GM23338 (cell line): ENCODE results near the gene ZG16B. TPM values are rescaled to one million over a fixed set of nuclear protein-coding genes. Genes with fewer than 3 reads are reported as not detected.

Experiments used
- ATAC-seq: fragments of 200-7000 bp; cut with Tn5 transposase; 3 replicates; pipeline ENCODE4 v1.9.1; 2020
- DNase-seq: peaks from one replicate; pipeline ENCODE4 v3.0.0-alpha.2; 2015; ENCODE audit warnings: low spot score
- H2AFZ ChIP-seq: fragments of 200-600 bp; sonication (generic); 2 replicates; pipeline ENCODE4 v1.8.0; 2016; ENCODE audit warnings: antibody characterized with exemption, mild to moderate bottlenecking, moderate library complexity
- H3F3A ChIP-seq: fragments of 200-600 bp; sonication (generic); replicated peaks from 2 replicates; pipeline ENCODE4 v1.8.0; 2017; ENCODE audit warnings: antibody characterized with exemption, mixed run types, low read depth
- H3K27ac ChIP-seq: fragments of 200-600 bp; sonication (generic); 2 replicates; pipeline ENCODE4 v1.6.1; 2016; ENCODE audit warnings: low read depth
- H3K27me3 ChIP-seq: fragments of 200-600 bp; sonication (generic); 2 replicates; pipeline ENCODE4 v1.8.0; 2016; ENCODE audit warnings: mild to moderate bottlenecking, mixed run types, moderate library complexity; ENCODE audit not compliant: insufficient read depth
- H3K36me3 ChIP-seq: fragments of 200-600 bp; sonication (generic); 2 replicates; pipeline ENCODE4 v1.8.0; 2016; ENCODE audit warnings: mild to moderate bottlenecking; ENCODE audit not compliant: insufficient read depth
- H3K4me1 ChIP-seq: fragments of 200-600 bp; sonication (generic); 2 replicates; pipeline ENCODE4 v1.8.0; 2016; ENCODE audit warnings: mild to moderate bottlenecking, moderate library complexity; ENCODE audit not compliant: insufficient read depth
- H3K4me2 ChIP-seq: fragments of 200-600 bp; sonication (generic); 2 replicates; pipeline ENCODE4 v1.7.1; 2017; ENCODE audit warnings: mixed run types
- H3K4me3 ChIP-seq: fragments of 200-600 bp; sonication (generic); 2 replicates; pipeline ENCODE4 v1.6.1; 2016; ENCODE audit warnings: mixed run types
- H3K79me2 ChIP-seq: fragments of 200-600 bp; sonication (generic); replicated peaks from 2 replicates; pipeline ENCODE4 v1.8.0; 2017; ENCODE audit warnings: mild to moderate bottlenecking; ENCODE audit not compliant: insufficient read depth
- H3K9me2 ChIP-seq: fragments of 200-600 bp; sonication (generic); 2 replicates; pipeline ENCODE4 v1.8.0; 2017; ENCODE audit not compliant: insufficient read depth
- H4K20me1 ChIP-seq: fragments of 200-600 bp; sonication (generic); replicated peaks from 2 replicates; pipeline ENCODE4 v1.8.0; 2017; ENCODE audit warnings: mild to moderate bottlenecking; ENCODE audit not compliant: insufficient read depth
- H3K27ac Mint-ChIP-seq: 2 replicates; pipeline ENCODE4 v1.8.0; 2020; ENCODE audit warnings: inconsistent platforms, mild to moderate bottlenecking, moderate library complexity, mixed read lengths
- H3K27me3 Mint-ChIP-seq: 3 replicates; pipeline ENCODE4 v1.8.0; 2022; ENCODE audit warnings: low read depth, mild to moderate bottlenecking, moderate library complexity, mixed read lengths, inconsistent platforms; ENCODE audit not compliant: insufficient read depth, poor library complexity
- H3K36me3 Mint-ChIP-seq: 3 replicates; pipeline ENCODE4 v1.8.0; 2021; ENCODE audit warnings: low read depth, mild to moderate bottlenecking, inconsistent platforms, moderate library complexity, mixed read lengths
- H3K4me1 Mint-ChIP-seq: 3 replicates; pipeline ENCODE4 v1.8.0; 2020; ENCODE audit warnings: mild to moderate bottlenecking, inconsistent platforms, mixed read lengths
- H3K4me3 Mint-ChIP-seq: 3 replicates; pipeline ENCODE4 v1.8.0; 2021; ENCODE audit warnings: moderate library complexity, mild to moderate bottlenecking, inconsistent platforms, mixed read lengths
- H3K9me3 Mint-ChIP-seq: 3 replicates; pipeline ENCODE4 v1.8.0; 2020; ENCODE audit warnings: moderate library complexity, mild to moderate bottlenecking, inconsistent platforms, mixed read lengths
- CREB1 ChIP-seq: fragments of 250-450 bp; sonication (Bioruptor Pico); IDR thresholded peaks from 2 replicates; pipeline ENCODE4 v1.5.0; 2020; ENCODE audit warnings: low read depth, mild to moderate bottlenecking, moderate library complexity
- CTCF ChIP-seq, 2 experiments: fragments of 200-600 bp in 1 of 2; sonication (generic) in 1 of 2; conservative IDR thresholded peaks; 2 replicates each; pipeline versions ENCODE4 v1.5.1 to v1.6.1; 2016 to 2017; ENCODE audit warnings: antibody characterized with exemption in 2 of 2, low read depth in 2 of 2, mild to moderate bottlenecking in 2 of 2, moderate library complexity in 1 of 2
- EZH2 ChIP-seq: fragments of 200-600 bp; sonication (generic); IDR thresholded peaks from one replicate; pipeline ENCODE4 v1.8.0; 2017; ENCODE audit warnings: antibody characterized with exemption, mild to moderate bottlenecking, low read depth; ENCODE audit not compliant: unreplicated experiment
- EZH2phosphoT487 ChIP-seq: fragments of 200-600 bp; sonication (generic); IDR thresholded peaks from one replicate; pipeline ENCODE4 v1.8.1; 2018; ENCODE audit warnings: antibody characterized with exemption; ENCODE audit not compliant: unreplicated experiment
- JUNB ChIP-seq: IDR thresholded peaks from one replicate; pipeline ENCODE4 v1.6.1; 2016; ENCODE audit warnings: antibody characterized with exemption; ENCODE audit not compliant: unreplicated experiment
- NANOG ChIP-seq: IDR thresholded peaks from 2 replicates; pipeline ENCODE4 v1.6.1; 2016; ENCODE audit warnings: antibody characterized with exemption, borderline replicate concordance
- POLR2AphosphoS5 ChIP-seq: IDR thresholded peaks from 2 replicates; pipeline ENCODE4 v1.6.1; 2016; ENCODE audit warnings: antibody characterized with exemption, low read depth
- STAT1 ChIP-seq: IDR thresholded peaks from one replicate; pipeline ENCODE4 v1.6.1; 2016; ENCODE audit warnings: antibody characterized with exemption; ENCODE audit not compliant: unreplicated experiment
- ZNF114 ChIP-seq: fragments of 250-450 bp; sonication (Bioruptor Pico); IDR thresholded peaks from 2 replicates; pipeline ENCODE4 v1.5.0; 2020; ENCODE audit warnings: mild to moderate bottlenecking, moderate library complexity
- ZNF331 ChIP-seq: fragments of 250-450 bp; sonication (Bioruptor Pico); IDR thresholded peaks from 2 replicates; pipeline ENCODE4 v1.5.0; 2020; ENCODE audit warnings: low read depth, mild to moderate bottlenecking, moderate library complexity
- polyA plus RNA-seq: library from polyadenylated mRNA; unstranded; fragments of >200 nt; fragmentation: Nextera tagmentation; extraction: Ambion mirVana; gene quantifications from 2 replicates; pipeline ENCODE4 v1.2.1, GENCODE V29; 2016
- total RNA-seq: library from RNA; depleted of rRNA; stranded (reverse); fragments of >200 nt; shearing (Covaris generic); gene quantifications from 2 replicates; pipeline ENCODE4 v1.2.3, GENCODE V29; 2014
- TF ChIP-seq, protein P1 (sequence below): IDR thresholded peaks from 2 replicates; pipeline ENCODE4 v1.6.1; 2016; ENCODE audit warnings: antibody characterized with exemption
- TF ChIP-seq, protein P2 (sequence below): fragments of 250-450 bp; sonication (Bioruptor Pico); IDR thresholded peaks from 2 replicates; pipeline ENCODE4 v1.5.0; 2020; ENCODE audit warnings: mild to moderate bottlenecking, moderate library complexity

Gene ZG16B
- total and polyA plus RNA-seq, 2 experiments from 2014 or later: not detected

DNA sequence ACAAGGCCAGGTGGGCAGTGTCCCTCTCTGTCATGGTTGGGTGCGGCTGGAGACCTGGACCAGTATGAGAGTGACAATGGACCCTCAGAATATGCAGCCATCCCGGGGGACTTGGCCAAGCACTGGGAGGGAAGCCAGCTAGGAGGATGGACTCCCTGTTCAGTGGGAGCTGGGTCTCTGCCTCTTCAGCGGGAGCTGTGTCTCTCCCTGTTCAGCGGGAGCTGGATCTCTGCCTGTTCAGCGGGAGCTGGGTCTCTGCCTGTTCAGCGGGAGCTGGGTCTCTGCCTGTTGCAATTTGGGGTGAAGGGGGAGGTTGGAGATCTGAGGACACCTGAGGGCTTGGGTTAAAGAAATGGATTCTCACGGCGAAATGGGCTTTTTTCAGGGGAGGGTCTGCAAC is 38.9 kb upstream of the ZG16B start:
- no peaks in the 10 kb centered on the region for H3K9me2 ChIP-seq
- no peaks in the 10 kb centered on the region for H3K36me3 Mint-ChIP-seq
- no peaks in the 10 kb centered on the region for H3K36me3 ChIP-seq
- no peaks in the 10 kb centered on the region for H3K79me2 ChIP-seq
- H3K4me3 ChIP-seq: no peak overlapping the region
- ATAC-seq (no peak), DNase-seq (no peak)
- peaks cover 5% of the 10 kb centered on the region for H3K27me3 ChIP-seq
- TF ChIP-seq EZH2phosphoT487: no peak
- no peak for TF ChIP-seq POLR2AphosphoS5
- TF ChIP-seq STAT1: no peak
- TF ChIP-seq CTCF (conservative IDR thresholded peaks at IDR 0.05; ENCODE audit: low read depth in 2 of 2): no peak
- no peak for TF ChIP-seq JUNB
- H3K27ac Mint-ChIP-seq: no peak overlapping the region
- no peak overlapping the region for H2AFZ ChIP-seq
- H3K4me1 Mint-ChIP-seq: peaks cover under 1% of the 10 kb centered on the region; the same call in 1 of the 3 replicates
- no peaks in the 10 kb centered on the region for H3K4me1 ChIP-seq
- H3K4me3 Mint-ChIP-seq: no peak overlapping the region; the same call in 2 of the 3 replicates
- H3K4me2 ChIP-seq: no peak overlapping the region
- H3K27me3 Mint-ChIP-seq: peaks cover 14% of the 10 kb centered on the region
- H3K27ac ChIP-seq: no peak overlapping the region
- H3K9me3 Mint-ChIP-seq: no peaks in the 10 kb centered on the region
- H4K20me1 ChIP-seq: no peaks in the 10 kb centered on the region
- H3F3A ChIP-seq: no peaks in the 10 kb centered on the region

DNA sequence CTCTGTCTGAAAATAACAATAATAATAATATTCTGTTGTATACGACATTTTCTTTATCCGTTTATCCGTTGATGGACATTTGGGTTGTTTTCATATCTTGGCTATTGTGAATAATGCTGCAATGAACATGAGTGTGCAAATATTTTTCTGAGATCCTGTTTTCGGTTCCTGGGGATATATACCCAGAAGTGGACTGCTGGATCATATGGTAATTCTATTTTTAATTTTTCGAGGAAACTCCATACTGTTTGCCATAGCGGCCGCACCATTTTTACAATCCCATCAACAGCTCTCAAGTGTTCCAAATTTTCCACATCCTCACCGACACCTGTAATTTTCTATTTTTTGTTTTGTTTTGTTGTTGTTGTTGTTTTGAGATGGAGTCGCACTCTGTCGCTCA is 37.2 kb upstream of the ZG16B start:
- no peaks in the 10 kb centered on the region for H3K4me1 Mint-ChIP-seq
- H3F3A ChIP-seq: no peaks in the 10 kb centered on the region
- H3K4me2 ChIP-seq: no peak overlapping the region
- no peaks in the 10 kb centered on the region for H3K9me3 Mint-ChIP-seq
- peaks cover 12% of the 10 kb centered on the region for H3K27me3 Mint-ChIP-seq
- no peaks in the 10 kb centered on the region for H3K9me2 ChIP-seq
- ATAC-seq (no peak), DNase-seq (no peak)
- H3K79me2 ChIP-seq: no peaks in the 10 kb centered on the region
- H3K4me3 Mint-ChIP-seq: no peak overlapping the region
- H3K27me3 ChIP-seq: no peaks in the 10 kb centered on the region
- no peak overlapping the region for H3K4me3 ChIP-seq
- no peak overlapping the region for H3K27ac Mint-ChIP-seq
- H2AFZ ChIP-seq: no peak overlapping the region
- H3K36me3 Mint-ChIP-seq: no peaks in the 10 kb centered on the region
- H3K27ac ChIP-seq: no peak overlapping the region
- H4K20me1 ChIP-seq: no peaks in the 10 kb centered on the region
- no peaks in the 10 kb centered on the region for H3K4me1 ChIP-seq
- H3K36me3 ChIP-seq: no peaks in the 10 kb centered on the region
- no peak for TF ChIP-seq ZNF331 (CRISPR knock-in tag)
- TF ChIP-seq, protein P1, sequence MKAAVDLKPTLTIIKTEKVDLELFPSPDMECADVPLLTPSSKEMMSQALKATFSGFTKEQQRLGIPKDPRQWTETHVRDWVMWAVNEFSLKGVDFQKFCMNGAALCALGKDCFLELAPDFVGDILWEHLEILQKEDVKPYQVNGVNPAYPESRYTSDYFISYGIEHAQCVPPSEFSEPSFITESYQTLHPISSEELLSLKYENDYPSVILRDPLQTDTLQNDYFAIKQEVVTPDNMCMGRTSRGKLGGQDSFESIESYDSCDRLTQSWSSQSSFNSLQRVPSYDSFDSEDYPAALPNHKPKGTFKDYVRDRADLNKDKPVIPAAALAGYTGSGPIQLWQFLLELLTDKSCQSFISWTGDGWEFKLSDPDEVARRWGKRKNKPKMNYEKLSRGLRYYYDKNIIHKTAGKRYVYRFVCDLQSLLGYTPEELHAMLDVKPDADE: no peak
- TF ChIP-seq NANOG: no peak
- TF ChIP-seq STAT1: no peak
- TF ChIP-seq EZH2: no peak
- no peak for TF ChIP-seq EZH2phosphoT487
- no peak for TF ChIP-seq ZNF114 (CRISPR knock-in tag)
- TF ChIP-seq POLR2AphosphoS5: no peak
- no peak for TF ChIP-seq CREB1 (CRISPR knock-in tag)
- TF ChIP-seq, protein P2, sequence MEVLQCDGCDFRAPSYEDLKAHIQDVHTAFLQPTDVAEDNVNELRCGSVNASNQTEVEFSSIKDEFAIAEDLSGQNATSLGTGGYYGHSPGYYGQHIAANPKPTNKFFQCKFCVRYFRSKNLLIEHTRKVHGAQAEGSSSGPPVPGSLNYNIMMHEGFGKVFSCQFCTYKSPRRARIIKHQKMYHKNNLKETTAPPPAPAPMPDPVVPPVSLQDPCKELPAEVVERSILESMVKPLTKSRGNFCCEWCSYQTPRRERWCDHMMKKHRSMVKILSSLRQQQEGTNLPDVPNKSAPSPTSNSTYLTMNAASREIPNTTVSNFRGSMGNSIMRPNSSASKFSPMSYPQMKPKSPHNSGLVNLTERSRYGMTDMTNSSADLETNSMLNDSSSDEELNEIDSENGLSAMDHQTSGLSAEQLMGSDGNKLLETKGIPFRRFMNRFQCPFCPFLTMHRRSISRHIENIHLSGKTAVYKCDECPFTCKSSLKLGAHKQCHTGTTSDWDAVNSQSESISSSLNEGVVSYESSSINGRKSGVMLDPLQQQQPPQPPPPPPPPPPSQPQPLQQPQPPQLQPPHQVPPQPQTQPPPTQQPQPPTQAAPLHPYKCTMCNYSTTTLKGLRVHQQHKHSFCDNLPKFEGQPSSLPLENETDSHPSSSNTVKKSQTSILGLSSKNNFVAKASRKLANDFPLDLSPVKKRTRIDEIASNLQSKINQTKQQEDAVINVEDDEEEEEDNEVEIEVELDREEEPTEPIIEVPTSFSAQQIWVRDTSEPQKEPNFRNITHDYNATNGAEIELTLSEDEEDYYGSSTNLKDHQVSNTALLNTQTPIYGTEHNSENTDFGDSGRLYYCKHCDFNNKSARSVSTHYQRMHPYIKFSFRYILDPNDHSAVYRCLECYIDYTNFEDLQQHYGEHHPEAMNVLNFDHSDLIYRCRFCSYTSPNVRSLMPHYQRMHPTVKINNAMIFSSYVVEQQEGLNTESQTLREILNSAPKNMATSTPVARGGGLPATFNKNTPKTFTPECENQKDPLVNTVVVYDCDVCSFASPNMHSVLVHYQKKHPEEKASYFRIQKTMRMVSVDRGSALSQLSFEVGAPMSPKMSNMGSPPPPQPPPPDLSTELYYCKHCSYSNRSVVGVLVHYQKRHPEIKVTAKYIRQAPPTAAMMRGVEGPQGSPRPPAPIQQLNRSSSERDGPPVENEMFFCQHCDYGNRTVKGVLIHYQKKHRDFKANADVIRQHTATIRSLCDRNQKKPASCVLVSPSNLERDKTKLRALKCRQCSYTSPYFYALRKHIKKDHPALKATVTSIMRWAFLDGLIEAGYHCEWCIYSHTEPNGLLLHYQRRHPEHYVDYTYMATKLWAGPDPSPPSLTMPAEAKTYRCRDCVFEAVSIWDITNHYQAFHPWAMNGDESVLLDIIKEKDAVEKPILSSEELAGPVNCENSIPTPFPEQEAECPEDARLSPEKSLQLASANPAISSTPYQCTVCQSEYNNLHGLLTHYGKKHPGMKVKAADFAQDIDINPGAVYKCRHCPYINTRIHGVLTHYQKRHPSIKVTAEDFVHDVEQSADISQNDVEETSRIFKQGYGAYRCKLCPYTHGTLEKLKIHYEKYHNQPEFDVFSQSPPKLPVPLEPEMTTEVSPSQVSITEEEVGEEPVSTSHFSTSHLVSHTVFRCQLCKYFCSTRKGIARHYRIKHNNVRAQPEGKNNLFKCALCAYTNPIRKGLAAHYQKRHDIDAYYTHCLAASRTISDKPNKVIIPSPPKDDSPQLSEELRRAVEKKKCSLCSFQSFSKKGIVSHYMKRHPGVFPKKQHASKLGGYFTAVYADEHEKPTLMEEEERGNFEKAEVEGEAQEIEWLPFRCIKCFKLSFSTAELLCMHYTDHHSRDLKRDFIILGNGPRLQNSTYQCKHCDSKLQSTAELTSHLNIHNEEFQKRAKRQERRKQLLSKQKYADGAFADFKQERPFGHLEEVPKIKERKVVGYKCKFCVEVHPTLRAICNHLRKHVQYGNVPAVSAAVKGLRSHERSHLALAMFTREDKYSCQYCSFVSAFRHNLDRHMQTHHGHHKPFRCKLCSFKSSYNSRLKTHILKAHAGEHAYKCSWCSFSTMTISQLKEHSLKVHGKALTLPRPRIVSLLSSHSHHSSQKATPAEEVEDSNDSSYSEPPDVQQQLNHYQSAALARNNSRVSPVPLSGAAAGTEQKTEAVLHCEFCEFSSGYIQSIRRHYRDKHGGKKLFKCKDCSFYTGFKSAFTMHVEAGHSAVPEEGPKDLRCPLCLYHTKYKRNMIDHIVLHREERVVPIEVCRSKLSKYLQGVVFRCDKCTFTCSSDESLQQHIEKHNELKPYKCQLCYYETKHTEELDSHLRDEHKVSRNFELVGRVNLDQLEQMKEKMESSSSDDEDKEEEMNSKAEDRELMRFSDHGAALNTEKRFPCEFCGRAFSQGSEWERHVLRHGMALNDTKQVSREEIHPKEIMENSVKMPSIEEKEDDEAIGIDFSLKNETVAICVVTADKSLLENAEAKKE (CRISPR knock-in tag): no peak
